GM12892 (cell line): ENCODE measurements around the gene FAM168B.

Experiments used
- POLR2A ChIP-seq: IDR thresholded peaks from 2 replicates; pipeline ENCODE4 v1.6.1; 2011; ENCODE audit warnings: low read depth, low read length, control low read depth
- POLR2AphosphoS5 ChIP-seq: IDR thresholded peaks from 2 replicates; pipeline ENCODE4 v1.6.1; 2011; ENCODE audit warnings: low read depth, low read length, control low read depth
- TAF1 ChIP-seq: IDR thresholded peaks from 2 replicates; pipeline ENCODE4 v1.6.1; 2011; ENCODE audit warnings: low read depth, mild to moderate bottlenecking, control low read depth, low read length, borderline replicate concordance

GRCh38 chr2:131035826-131036231, 57.4 kb downstream of the FAM168B start:
- TF ChIP-seq POLR2A (no peak), TAF1 (no peak), POLR2AphosphoS5 (no peak)
